ENCODE measurements around the gene SHOX. TPM values are rescaled to one million over a fixed set of nuclear protein-coding genes. Genes with fewer than 3 reads are reported as not detected.

The SHOX gene
- total RNA-seq, 1 experiment from 2014 or later = not detected

DNA sequence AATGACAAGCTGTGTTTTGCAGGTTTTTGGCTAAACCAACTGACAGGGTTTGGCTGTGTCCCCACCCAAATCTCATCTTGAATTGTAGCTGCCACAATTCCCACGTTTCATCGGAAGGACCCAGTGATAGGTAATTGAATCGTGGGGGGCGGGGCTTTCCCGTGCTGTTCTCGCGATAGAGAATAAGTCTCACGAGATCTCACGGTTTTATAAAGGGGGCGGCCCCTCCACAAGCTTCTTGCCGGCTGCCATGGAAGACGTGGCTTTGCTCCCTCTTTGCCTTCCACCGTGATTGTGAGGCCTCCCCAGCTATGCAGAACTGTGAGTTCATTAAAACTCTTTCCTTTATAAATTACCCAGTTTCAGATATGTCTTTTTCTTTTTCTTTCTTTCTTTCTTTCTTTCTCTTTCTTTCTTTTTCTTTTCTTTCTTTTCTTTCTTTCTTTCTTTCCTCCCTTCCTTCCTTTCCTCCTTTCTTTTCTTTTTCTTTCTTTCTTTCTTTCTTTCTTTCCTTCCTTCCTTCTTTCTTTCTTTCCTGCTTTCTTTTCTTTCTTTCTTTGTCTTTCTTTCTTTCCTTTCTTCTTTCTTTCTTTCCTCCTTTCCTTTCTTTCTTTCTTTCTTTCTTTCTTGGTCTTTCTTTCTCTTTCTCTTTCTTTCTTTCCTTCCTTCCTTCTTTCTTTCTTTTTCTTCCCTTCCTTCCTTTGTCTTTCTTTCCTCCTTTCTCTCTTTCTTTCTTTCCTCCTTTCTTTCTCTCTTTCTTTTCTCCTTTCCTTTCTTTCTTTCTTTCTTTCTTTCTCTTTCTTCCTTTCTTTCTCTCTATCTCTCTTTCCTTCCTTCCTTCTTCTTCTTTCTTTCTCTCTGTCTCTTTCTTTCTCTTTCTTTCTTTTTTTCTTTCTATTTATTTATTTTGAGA lies 54.8 kb downstream of the SHOX start:
- no peak for DNase-seq
- no peaks in the 10 kb centered on the region for H3K27me3 ChIP-seq (replicated peaks; ENCODE audit: control insufficient read depth, insufficient read depth, low read length)
- no peaks in the 10 kb centered on the region for H3K36me3 ChIP-seq (ENCODE audit: control insufficient read depth, insufficient read depth, low read length)
- H3K9me3 ChIP-seq = no peaks in the 10 kb centered on the region
- intact Hi-C loops (cut with micrococcal nuclease; ENCODE audit: unreplicated experiment) = no loop called here
- no TSS peak for BruUV-seq (replicated peaks)
- CTCF ChIA-PET = no interaction called here
- Mint-ChIP-seq H3K4me1 (ENCODE audit: low read depth, unreplicated experiment) (no peaks in the 10 kb centered on the region), H3K4me3 (ENCODE audit: unreplicated experiment) (no peak overlapping the region), H3K36me3 (ENCODE audit: insufficient read depth, unreplicated experiment) (no peaks in the 10 kb centered on the region), H3K9me3 (ENCODE audit: unreplicated experiment) (peaks cover 50% of the 10 kb centered on the region), H3K27ac (ENCODE audit: unreplicated experiment) (no peak overlapping the region), H3K27me3 (ENCODE audit: insufficient read depth, unreplicated experiment) (peaks cover 7% of the 10 kb centered on the region)
- POLR2A ChIA-PET = no interaction called here
- no peaks in the 10 kb centered on the region for H3K4me1 ChIP-seq
- TF ChIP-seq, protein P1, sequence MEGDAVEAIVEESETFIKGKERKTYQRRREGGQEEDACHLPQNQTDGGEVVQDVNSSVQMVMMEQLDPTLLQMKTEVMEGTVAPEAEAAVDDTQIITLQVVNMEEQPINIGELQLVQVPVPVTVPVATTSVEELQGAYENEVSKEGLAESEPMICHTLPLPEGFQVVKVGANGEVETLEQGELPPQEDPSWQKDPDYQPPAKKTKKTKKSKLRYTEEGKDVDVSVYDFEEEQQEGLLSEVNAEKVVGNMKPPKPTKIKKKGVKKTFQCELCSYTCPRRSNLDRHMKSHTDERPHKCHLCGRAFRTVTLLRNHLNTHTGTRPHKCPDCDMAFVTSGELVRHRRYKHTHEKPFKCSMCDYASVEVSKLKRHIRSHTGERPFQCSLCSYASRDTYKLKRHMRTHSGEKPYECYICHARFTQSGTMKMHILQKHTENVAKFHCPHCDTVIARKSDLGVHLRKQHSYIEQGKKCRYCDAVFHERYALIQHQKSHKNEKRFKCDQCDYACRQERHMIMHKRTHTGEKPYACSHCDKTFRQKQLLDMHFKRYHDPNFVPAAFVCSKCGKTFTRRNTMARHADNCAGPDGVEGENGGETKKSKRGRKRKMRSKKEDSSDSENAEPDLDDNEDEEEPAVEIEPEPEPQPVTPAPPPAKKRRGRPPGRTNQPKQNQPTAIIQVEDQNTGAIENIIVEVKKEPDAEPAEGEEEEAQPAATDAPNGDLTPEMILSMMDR (IDR thresholded peaks at IDR 0.05; ENCODE audit: insufficient read depth in 1 of 2, low read depth in 1 of 2, low read length in 1 of 2, severe bottlenecking in 1 of 2, unreplicated experiment in 1 of 2) = no peak
- H3K4me3 ChIP-seq (ENCODE audit: low read depth, low read length) = no peak overlapping the region

DNA sequence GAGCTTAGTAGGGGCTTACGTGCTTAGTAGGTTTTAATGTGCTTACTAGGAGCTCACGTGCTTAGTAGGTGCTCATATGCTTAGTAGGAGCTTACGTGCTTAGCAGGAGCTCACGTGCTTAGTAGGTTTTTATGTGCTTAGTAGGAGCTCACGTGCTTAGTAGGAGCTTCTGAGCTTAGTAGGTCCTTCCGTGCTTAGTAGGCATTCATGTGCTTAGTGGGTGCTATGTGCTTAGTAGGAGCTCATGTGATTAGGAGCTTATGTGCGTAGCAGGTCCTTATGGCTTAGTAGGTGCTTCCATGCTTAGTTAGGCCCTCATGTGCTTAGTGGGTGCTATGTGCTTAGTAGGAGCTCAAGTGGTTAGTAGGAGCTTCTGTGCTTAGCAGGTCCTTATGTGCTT lies 59.4 kb downstream of the SHOX start:
- Histone ChIP-seq H3K9me3 (no peaks in the 10 kb centered on the region), H3K4me3 (ENCODE audit: low read depth, low read length) (no peak overlapping the region), H3K36me3 (ENCODE audit: control insufficient read depth, insufficient read depth, low read length) (no peaks in the 10 kb centered on the region), H3K27me3 (replicated peaks; ENCODE audit: control insufficient read depth, insufficient read depth, low read length) (no peaks in the 10 kb centered on the region), H3K4me1 (no peaks in the 10 kb centered on the region)
- no peak for DNase-seq
- ChIA-PET POLR2A (no interaction called here), CTCF (no interaction called here)
- TF ChIP-seq, protein P1 (IDR thresholded peaks at IDR 0.05; ENCODE audit: insufficient read depth in 1 of 2, low read depth in 1 of 2, low read length in 1 of 2, severe bottlenecking in 1 of 2, unreplicated experiment in 1 of 2) = no peak
- Mint-ChIP-seq H3K27me3 (ENCODE audit: insufficient read depth, unreplicated experiment) (no peaks in the 10 kb centered on the region), H3K9me3 (ENCODE audit: unreplicated experiment) (peaks cover 18% of the 10 kb centered on the region), H3K36me3 (ENCODE audit: insufficient read depth, unreplicated experiment) (no peaks in the 10 kb centered on the region), H3K27ac (ENCODE audit: unreplicated experiment) (no peak overlapping the region), H3K4me1 (ENCODE audit: low read depth, unreplicated experiment) (no peaks in the 10 kb centered on the region), H3K4me3 (ENCODE audit: unreplicated experiment) (no peak overlapping the region)
- no TSS peak for BruUV-seq (replicated peaks)
- intact Hi-C loops (cut with micrococcal nuclease; ENCODE audit: unreplicated experiment) = no loop called here

DNA sequence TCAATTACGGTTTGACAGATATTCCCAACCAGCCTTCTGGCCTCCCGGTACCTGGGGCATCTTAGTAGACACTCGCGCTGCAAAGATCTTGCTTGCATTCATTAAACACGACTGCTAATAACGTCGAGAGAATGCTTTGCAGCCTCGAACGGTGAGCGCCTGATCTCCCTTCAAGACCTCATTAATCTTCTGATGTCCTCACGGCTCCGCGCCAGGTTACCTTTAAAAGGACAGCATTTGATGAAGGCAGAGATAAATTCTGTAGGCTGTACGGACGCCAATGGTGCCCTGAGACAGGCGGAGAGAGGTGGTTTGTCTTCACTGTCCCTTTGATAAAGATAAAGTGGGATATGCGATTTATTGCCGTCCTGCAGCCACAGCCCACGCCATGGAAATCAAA lies 64.2 kb downstream of the SHOX start:
- intact Hi-C loops (cut with micrococcal nuclease; ENCODE audit: unreplicated experiment) = no loop called here
- Mint-ChIP-seq H3K4me1 (ENCODE audit: low read depth, unreplicated experiment) (no peaks in the 10 kb centered on the region), H3K27ac (ENCODE audit: unreplicated experiment) (no peak overlapping the region), H3K36me3 (ENCODE audit: insufficient read depth, unreplicated experiment) (no peaks in the 10 kb centered on the region), H3K27me3 (ENCODE audit: insufficient read depth, unreplicated experiment) (no peaks in the 10 kb centered on the region), H3K9me3 (ENCODE audit: unreplicated experiment) (no peaks in the 10 kb centered on the region), H3K4me3 (ENCODE audit: unreplicated experiment) (no peak overlapping the region)
- Histone ChIP-seq H3K4me3 (ENCODE audit: low read depth, low read length) (no peak overlapping the region), H3K36me3 (ENCODE audit: control insufficient read depth, insufficient read depth, low read length) (no peaks in the 10 kb centered on the region), H3K9me3 (no peaks in the 10 kb centered on the region; the same call in 1 of the 2 replicates), H3K27me3 (replicated peaks; ENCODE audit: control insufficient read depth, insufficient read depth, low read length) (no peaks in the 10 kb centered on the region), H3K4me1 (no peaks in the 10 kb centered on the region)
- DNase-seq = no peak
- ChIA-PET CTCF (no interaction called here), POLR2A (no interaction called here)
- TF ChIP-seq, protein P1 (IDR thresholded peaks at IDR 0.05; ENCODE audit: insufficient read depth in 1 of 2, low read depth in 1 of 2, low read length in 1 of 2, severe bottlenecking in 1 of 2, unreplicated experiment in 1 of 2) = no peak
- BruUV-seq (replicated peaks) = no TSS peak

Data from Caco-2 (cell line).